DOHH2 (cell line): ENCODE results near the gene MDGA2.

Experiments used
- H3F3A ChIP-seq: fragments of 200-600 bp; sonication (generic), shearing (Covaris generic); 2 replicates; pipeline ENCODE4 v1.6.0; 2016; ENCODE audit warnings: antibody characterized with exemption, mild to moderate bottlenecking; ENCODE audit not compliant: control insufficient read depth, insufficient read depth
- H3K27ac ChIP-seq: fragments of 200-600 bp; sonication (generic); 2 replicates; pipeline ENCODE4 v1.5.1; 2014; ENCODE audit warnings: low read depth, mild to moderate bottlenecking, low read length, moderate library complexity
- H3K27me3 ChIP-seq: fragments of 200-600 bp; sonication (generic); 2 replicates; pipeline ENCODE4 v1.6.1; 2014; ENCODE audit warnings: mild to moderate bottlenecking, low read length, mixed read lengths; ENCODE audit not compliant: control insufficient read depth
- H3K36me3 ChIP-seq: fragments of 200-600 bp; sonication (generic); 2 replicates; pipeline ENCODE4 v1.6.1; 2014; ENCODE audit warnings: mild to moderate bottlenecking, low read length, moderate library complexity, mixed read lengths; ENCODE audit not compliant: control insufficient read depth
- H3K4me1 ChIP-seq: fragments of 200-600 bp; sonication (generic); 2 replicates; pipeline ENCODE4 v1.6.1; 2014; ENCODE audit warnings: mild to moderate bottlenecking, low read length, mixed read lengths; ENCODE audit not compliant: control insufficient read depth
- H3K4me2 ChIP-seq: fragments of 200-600 bp; sonication (generic); 2 replicates; pipeline ENCODE4 v1.6.0; 2014; ENCODE audit warnings: mild to moderate bottlenecking, low read length, moderate library complexity
- H3K4me3 ChIP-seq: fragments of 200-600 bp; sonication (generic); 2 replicates; pipeline ENCODE4 v1.5.1; 2014; ENCODE audit warnings: mild to moderate bottlenecking, low read length, mixed read lengths
- H3K79me2 ChIP-seq: fragments of 200-600 bp; sonication (generic); 2 replicates; pipeline ENCODE4 v1.6.1; 2014; ENCODE audit warnings: mild to moderate bottlenecking, low read length, mixed read lengths; ENCODE audit not compliant: control insufficient read depth
- H3K9me2 ChIP-seq: fragments of 200-600 bp; sonication (generic); replicated peaks from 2 replicates; pipeline ENCODE4 v1.6.1; 2014; ENCODE audit warnings: mild to moderate bottlenecking, low read length, mixed read lengths; ENCODE audit not compliant: control insufficient read depth
- H3K9me3 ChIP-seq: fragments of 200-600 bp; sonication (generic); 2 replicates; pipeline ENCODE4 v1.6.1; 2014; ENCODE audit warnings: antibody characterized with exemption, low read length, mixed read lengths; ENCODE audit not compliant: control insufficient read depth, insufficient read depth
- H4K20me1 ChIP-seq: fragments of 200-600 bp; sonication (generic); 2 replicates; pipeline ENCODE4 v1.6.0; 2014; ENCODE audit warnings: low read depth, mild to moderate bottlenecking, antibody characterized with exemption, low read length, moderate library complexity; ENCODE audit not compliant: control insufficient read depth, insufficient read depth
- EZH2phosphoT487 ChIP-seq: fragments of 200-600 bp; sonication (generic); IDR thresholded peaks from 2 replicates; pipeline ENCODE4 v1.6.1; 2017; ENCODE audit warnings: borderline replicate concordance, mild to moderate bottlenecking, antibody characterized with exemption, low read length, moderate library complexity, mixed read lengths
- TF ChIP-seq, protein P1 (sequence below): fragments of 200-600 bp; sonication (generic); IDR thresholded peaks from one replicate; pipeline ENCODE4 v1.5.1; 2014; ENCODE audit warnings: antibody characterized with exemption, mild to moderate bottlenecking, low read depth, low read length; ENCODE audit not compliant: poor library complexity, severe bottlenecking

MDGA2 gene

GRCh38 chr14:47332939-47333338 lies 342.5 kb downstream of the MDGA2 start:
- Histone ChIP-seq H3K4me3 (no peak overlapping the region), H3K4me2 (no peak overlapping the region), H3K9me2 (no peaks in the 10 kb centered on the region), H3K27me3 (no peaks in the 10 kb centered on the region), H3F3A (no peaks in the 10 kb centered on the region), H3K9me3 (no peaks in the 10 kb centered on the region), H3K79me2 (no peaks in the 10 kb centered on the region), H4K20me1 (no peaks in the 10 kb centered on the region), H3K4me1 (no peaks in the 10 kb centered on the region), H3K27ac (no peak overlapping the region), H3K36me3 (no peaks in the 10 kb centered on the region)
- TF ChIP-seq, protein P1, sequence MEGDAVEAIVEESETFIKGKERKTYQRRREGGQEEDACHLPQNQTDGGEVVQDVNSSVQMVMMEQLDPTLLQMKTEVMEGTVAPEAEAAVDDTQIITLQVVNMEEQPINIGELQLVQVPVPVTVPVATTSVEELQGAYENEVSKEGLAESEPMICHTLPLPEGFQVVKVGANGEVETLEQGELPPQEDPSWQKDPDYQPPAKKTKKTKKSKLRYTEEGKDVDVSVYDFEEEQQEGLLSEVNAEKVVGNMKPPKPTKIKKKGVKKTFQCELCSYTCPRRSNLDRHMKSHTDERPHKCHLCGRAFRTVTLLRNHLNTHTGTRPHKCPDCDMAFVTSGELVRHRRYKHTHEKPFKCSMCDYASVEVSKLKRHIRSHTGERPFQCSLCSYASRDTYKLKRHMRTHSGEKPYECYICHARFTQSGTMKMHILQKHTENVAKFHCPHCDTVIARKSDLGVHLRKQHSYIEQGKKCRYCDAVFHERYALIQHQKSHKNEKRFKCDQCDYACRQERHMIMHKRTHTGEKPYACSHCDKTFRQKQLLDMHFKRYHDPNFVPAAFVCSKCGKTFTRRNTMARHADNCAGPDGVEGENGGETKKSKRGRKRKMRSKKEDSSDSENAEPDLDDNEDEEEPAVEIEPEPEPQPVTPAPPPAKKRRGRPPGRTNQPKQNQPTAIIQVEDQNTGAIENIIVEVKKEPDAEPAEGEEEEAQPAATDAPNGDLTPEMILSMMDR, result no peak
- no peak for TF ChIP-seq EZH2phosphoT487

- no peaks in the 10 kb centered on the region for H3F3A ChIP-seq
- H3K9me2 ChIP-seq, result no peaks in the 10 kb centered on the region
- H3K4me3 ChIP-seq, result no peak overlapping the region
- H3K36me3 ChIP-seq, result no peaks in the 10 kb centered on the region
- H3K4me1 ChIP-seq, result no peaks in the 10 kb centered on the region
- H3K79me2 ChIP-seq, result no peaks in the 10 kb centered on the region
- no peak overlapping the region for H3K27ac ChIP-seq
- H3K9me3 ChIP-seq, result no peaks in the 10 kb centered on the region
- TF ChIP-seq EZH2phosphoT487, result no peak
- TF ChIP-seq, protein P1, result no peak
- H4K20me1 ChIP-seq, result no peaks in the 10 kb centered on the region
- H3K27me3 ChIP-seq, result no peaks in the 10 kb centered on the region
- H3K4me2 ChIP-seq, result no peak overlapping the region
Observed at GRCh38 chr14:47332106-47332505, 343.3 kb downstream of the MDGA2 start.

- Histone ChIP-seq H3K9me3 (no peaks in the 10 kb centered on the region), H3K9me2 (no peaks in the 10 kb centered on the region), H3K4me2 (no peak overlapping the region), H4K20me1 (no peaks in the 10 kb centered on the region), H3K79me2 (no peaks in the 10 kb centered on the region), H3K4me3 (no peak overlapping the region), H3K27ac (no peak overlapping the region), H3K36me3 (no peaks in the 10 kb centered on the region), H3K27me3 (no peaks in the 10 kb centered on the region), H3F3A (no peaks in the 10 kb centered on the region), H3K4me1 (no peaks in the 10 kb centered on the region)
- TF ChIP-seq, protein P1, result no peak
- no peak for TF ChIP-seq EZH2phosphoT487
Observed at GRCh38 chr14:47328376-47328775, 347.0 kb downstream of the MDGA2 start.

DNA sequence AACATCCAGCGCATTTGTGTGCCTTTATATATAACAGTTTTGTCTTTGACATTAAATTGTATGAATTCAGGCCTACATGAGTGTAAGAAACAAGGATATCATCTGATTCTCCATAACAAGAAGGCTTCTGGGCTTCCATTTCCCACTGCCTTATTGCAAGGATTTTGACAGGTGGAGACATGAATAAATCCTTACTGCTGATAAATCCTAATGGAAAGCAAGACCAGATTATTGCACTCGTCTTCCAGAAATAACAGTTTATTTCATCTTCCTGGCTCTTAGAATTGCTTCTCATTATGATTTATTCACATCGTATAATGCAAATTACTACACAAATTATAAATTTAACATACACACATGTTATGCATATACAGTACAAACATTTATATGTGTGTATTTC lies 348.1 kb downstream of the MDGA2 start:
- Histone ChIP-seq H3F3A (no peaks in the 10 kb centered on the region), H3K36me3 (no peaks in the 10 kb centered on the region), H4K20me1 (no peaks in the 10 kb centered on the region), H3K9me3 (no peaks in the 10 kb centered on the region), H3K27me3 (no peaks in the 10 kb centered on the region), H3K4me3 (no peak overlapping the region), H3K9me2 (no peaks in the 10 kb centered on the region), H3K79me2 (no peaks in the 10 kb centered on the region), H3K27ac (no peak overlapping the region), H3K4me2 (no peak overlapping the region), H3K4me1 (no peaks in the 10 kb centered on the region)
- no peak for TF ChIP-seq EZH2phosphoT487
